Neuron (in vitro differentiated cells): ENCODE measurements around the gene ATXN10.
"Not testable (repeated sequence)": the region's sequence is repeated elsewhere in the genome, so short reads cannot be mapped to it uniquely, and the experiment has no call there.

Source experiments
- H2AFZ ChIP-seq: one replicate; pipeline ENCODE4 v1.6.1; 2013; ENCODE audit warnings: low read depth, mild to moderate bottlenecking, inconsistent platforms, low read length, moderate library complexity
- H3K27me3 ChIP-seq: one replicate; pipeline ENCODE4 v1.6.1; 2013; ENCODE audit warnings: low read length; ENCODE audit not compliant: insufficient read depth
- H3K36me3 ChIP-seq: one replicate; pipeline ENCODE4 v1.6.1; 2013; ENCODE audit warnings: low read length; ENCODE audit not compliant: insufficient read depth
- H3K4me1 ChIP-seq: one replicate; pipeline ENCODE4 v1.6.1; 2013; ENCODE audit warnings: low read length; ENCODE audit not compliant: insufficient read depth
- H3K4me3 ChIP-seq: 2 replicates; pipeline ENCODE4 v1.5.1; 2013; ENCODE audit warnings: mild to moderate bottlenecking, low read length, moderate library complexity
- H3K9me3 ChIP-seq: one replicate; pipeline ENCODE4 v1.6.1; 2013; ENCODE audit warnings: low read length

Gene ATXN10

GRCh38 chr22:45671783-45672563, at the start of gene ATXN10:
TSS of gene ATXN10 (plus strand) at chr22:45671834. CDS start at chr22:45672064, 230 bp downstream.
- Histone ChIP-seq H3K9me3 (no peaks in the 10 kb centered on the region), H3K4me3 (peak within 1 kb of the TSS; percentile 85), H3K4me1 (peaks cover 21% of the 10 kb centered on the region), H2AFZ (peak within 1 kb of the TSS; percentile 87), H3K27me3 (no peaks in the 10 kb centered on the region), H3K36me3 (peaks cover 5% of the 10 kb centered on the region)

- no peak overlapping the region for H3K4me3 ChIP-seq
- no peaks in the 10 kb centered on the region for H3K36me3 ChIP-seq
- H3K9me3 ChIP-seq = peaks cover 3% of the 10 kb centered on the region
- no peaks in the 10 kb centered on the region for H3K4me1 ChIP-seq
- H2AFZ ChIP-seq = no peak overlapping the region
- H3K27me3 ChIP-seq = no peaks in the 10 kb centered on the region
Measured at GRCh38 chr22:45621836-45622600, 49.6 kb upstream of the ATXN10 start.

- not testable (repeated sequence) for H3K4me1 ChIP-seq, H3K9me3 ChIP-seq, H2AFZ ChIP-seq, H3K27me3 ChIP-seq, H3K4me3 ChIP-seq, H3K36me3 ChIP-seq
Measured at GRCh38 chr22:45623464-45624145, 48.0 kb upstream of the ATXN10 start.

- H2AFZ ChIP-seq = no peak overlapping the region
- H3K9me3 ChIP-seq = no peaks in the 10 kb centered on the region
- no peak overlapping the region for H3K4me3 ChIP-seq
- H3K36me3 ChIP-seq = no peaks in the 10 kb centered on the region
- peaks cover 1% of the 10 kb centered on the region for H3K27me3 ChIP-seq
- peaks cover 7% of the 10 kb centered on the region for H3K4me1 ChIP-seq
Measured at GRCh38 chr22:45626198-45626651, 45.4 kb upstream of the ATXN10 start.

- no peaks in the 10 kb centered on the region for H3K9me3 ChIP-seq
- peaks cover 11% of the 10 kb centered on the region for H3K27me3 ChIP-seq
- no peak overlapping the region for H3K4me3 ChIP-seq
- H3K36me3 ChIP-seq = no peaks in the 10 kb centered on the region
- no peak overlapping the region for H2AFZ ChIP-seq
- peaks cover 14% of the 10 kb centered on the region for H3K4me1 ChIP-seq
Measured at GRCh38 chr22:45627489-45628233, 44.0 kb upstream of the ATXN10 start.

GRCh38 chr22:45628515-45628914, 43.1 kb upstream of the ATXN10 start:
- H2AFZ ChIP-seq = no peak overlapping the region
- peaks cover 11% of the 10 kb centered on the region for H3K27me3 ChIP-seq
- peaks cover 22% of the 10 kb centered on the region for H3K4me1 ChIP-seq
- H3K4me3 ChIP-seq = no peak overlapping the region
- H3K36me3 ChIP-seq = no peaks in the 10 kb centered on the region
- H3K9me3 ChIP-seq = no peaks in the 10 kb centered on the region

GRCh38 chr22:45629469-45630089, 42.1 kb upstream of the ATXN10 start:
- H2AFZ ChIP-seq = no peak overlapping the region
- H3K9me3 ChIP-seq = no peaks in the 10 kb centered on the region
- H3K36me3 ChIP-seq = no peaks in the 10 kb centered on the region
- peaks cover 11% of the 10 kb centered on the region for H3K27me3 ChIP-seq
- peaks cover 22% of the 10 kb centered on the region for H3K4me1 ChIP-seq
- H3K4me3 ChIP-seq = no peak overlapping the region

DNA sequence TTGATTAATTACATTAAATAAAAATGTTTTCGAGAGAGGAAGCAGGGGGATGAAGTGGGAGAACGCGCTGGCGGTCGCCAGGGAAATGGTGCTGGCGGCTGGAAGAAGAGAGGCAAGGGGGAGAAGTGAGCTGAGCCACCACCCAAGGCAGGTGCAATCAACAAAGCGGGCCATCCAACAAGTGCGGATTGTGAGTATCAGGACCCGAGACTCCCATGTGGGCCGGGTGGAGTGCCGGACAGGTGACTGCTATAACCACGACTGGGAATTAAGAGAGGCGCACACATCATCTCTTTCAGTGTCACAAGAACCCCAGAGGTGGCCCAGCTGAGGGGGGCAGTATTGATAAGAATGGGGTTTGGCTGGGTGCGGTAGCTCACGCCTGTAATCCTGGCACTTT, 41.2 kb upstream of the ATXN10 start:
- Histone ChIP-seq H3K9me3 (no peaks in the 10 kb centered on the region), H3K27me3 (peaks cover 13% of the 10 kb centered on the region), H3K4me3 (no peak overlapping the region), H2AFZ (no peak overlapping the region), H3K4me1 (peaks cover 22% of the 10 kb centered on the region), H3K36me3 (no peaks in the 10 kb centered on the region)

- no peaks in the 10 kb centered on the region for H3K9me3 ChIP-seq
- peaks cover 13% of the 10 kb centered on the region for H3K27me3 ChIP-seq
- no peaks in the 10 kb centered on the region for H3K36me3 ChIP-seq
- no peak overlapping the region for H2AFZ ChIP-seq
- H3K4me3 ChIP-seq = no peak overlapping the region
- H3K4me1 ChIP-seq = peaks cover 22% of the 10 kb centered on the region
Measured at GRCh38 chr22:45631140-45631840, 40.3 kb upstream of the ATXN10 start.

GRCh38 chr22:45631841-45632238, 39.8 kb upstream of the ATXN10 start:
- H3K4me1 ChIP-seq = peaks cover 22% of the 10 kb centered on the region
- no peaks in the 10 kb centered on the region for H3K9me3 ChIP-seq
- peaks cover 13% of the 10 kb centered on the region for H3K27me3 ChIP-seq
- no peak overlapping the region for H2AFZ ChIP-seq
- no peaks in the 10 kb centered on the region for H3K36me3 ChIP-seq
- no peak overlapping the region for H3K4me3 ChIP-seq

GRCh38 chr22:45632791-45633515, 38.7 kb upstream of the ATXN10 start:
- H3K36me3 ChIP-seq = no peaks in the 10 kb centered on the region
- H3K4me3 ChIP-seq = no peak overlapping the region
- no peaks in the 10 kb centered on the region for H3K9me3 ChIP-seq
- no peak overlapping the region for H2AFZ ChIP-seq
- H3K4me1 ChIP-seq = peaks cover 22% of the 10 kb centered on the region
- peaks cover 13% of the 10 kb centered on the region for H3K27me3 ChIP-seq
